Spinal cord (tissue), 10 donors: ENCODE data around the gene ST3GAL3. TPM values are rescaled to one million over a fixed set of nuclear protein-coding genes. Genes with fewer than 3 reads are reported as not detected.

Experiments used
- DNase-seq, 6 donors: peaks; one replicate each; pipeline versions ENCODE4 v3.0.0 to v3.0.0-alpha.2; 2013 to 2015; ENCODE audit warnings: low spot score in 6 of 6, low read depth in 4 of 6
- H3K27ac ChIP-seq: one replicate; pipeline ENCODE4 v1.5.1; 2013; ENCODE audit warnings: low read depth, low read length, control low read depth
- H3K27me3 ChIP-seq: one replicate; pipeline ENCODE4 v1.6.1; 2013; ENCODE audit warnings: low read length; ENCODE audit not compliant: control insufficient read depth, insufficient read depth
- H3K36me3 ChIP-seq: one replicate; pipeline ENCODE4 v1.6.1; 2013; ENCODE audit warnings: low read length; ENCODE audit not compliant: control insufficient read depth, insufficient read depth
- H3K4me1 ChIP-seq: one replicate; pipeline ENCODE4 v1.6.1; 2013; ENCODE audit warnings: low read length; ENCODE audit not compliant: control insufficient read depth, insufficient read depth
- H3K4me3 ChIP-seq: one replicate; pipeline ENCODE4 v1.5.1; 2013; ENCODE audit warnings: low read depth, low read length, control low read depth
- H3K9me3 ChIP-seq: one replicate; pipeline ENCODE4 v1.6.1; 2013; ENCODE audit warnings: low read length; ENCODE audit not compliant: control insufficient read depth, insufficient read depth
- WGBS: methylation state at CpG from one replicate; pipeline ENCODE4 v1.1.5; 2013; ENCODE audit warnings: missing lambda C conversion rate; ENCODE audit not compliant: insufficient coverage; 5-methylcytosine and 5-hydroxymethylcytosine counted together
- polyA plus RNA-seq, 2 donors: library from polyadenylated mRNA; unstranded; fragments of 120-200 nt; gene quantifications; one replicate each; pipeline ENCODE4 v1.2.1, GENCODE V29; 2013; ENCODE audit not compliant: insufficient read length in 2 of 2
- total RNA-seq, 2 donors: library from RNA; depleted of rRNA in 1 of 2; stranded (reverse); fragments of 120-200 nt in 1 of 2; fragments of >200 nt in 1 of 2; gene quantifications; one replicate each; pipeline versions ENCODE4 v1.2.3 to v1.2.4, GENCODE V29; 2013 to 2014
- donor health status: healthy.

The ST3GAL3 gene
- total and polyA plus RNA-seq, 4 donors, result 29.6 to 71.0 (median 52.9) TPM

DNA sequence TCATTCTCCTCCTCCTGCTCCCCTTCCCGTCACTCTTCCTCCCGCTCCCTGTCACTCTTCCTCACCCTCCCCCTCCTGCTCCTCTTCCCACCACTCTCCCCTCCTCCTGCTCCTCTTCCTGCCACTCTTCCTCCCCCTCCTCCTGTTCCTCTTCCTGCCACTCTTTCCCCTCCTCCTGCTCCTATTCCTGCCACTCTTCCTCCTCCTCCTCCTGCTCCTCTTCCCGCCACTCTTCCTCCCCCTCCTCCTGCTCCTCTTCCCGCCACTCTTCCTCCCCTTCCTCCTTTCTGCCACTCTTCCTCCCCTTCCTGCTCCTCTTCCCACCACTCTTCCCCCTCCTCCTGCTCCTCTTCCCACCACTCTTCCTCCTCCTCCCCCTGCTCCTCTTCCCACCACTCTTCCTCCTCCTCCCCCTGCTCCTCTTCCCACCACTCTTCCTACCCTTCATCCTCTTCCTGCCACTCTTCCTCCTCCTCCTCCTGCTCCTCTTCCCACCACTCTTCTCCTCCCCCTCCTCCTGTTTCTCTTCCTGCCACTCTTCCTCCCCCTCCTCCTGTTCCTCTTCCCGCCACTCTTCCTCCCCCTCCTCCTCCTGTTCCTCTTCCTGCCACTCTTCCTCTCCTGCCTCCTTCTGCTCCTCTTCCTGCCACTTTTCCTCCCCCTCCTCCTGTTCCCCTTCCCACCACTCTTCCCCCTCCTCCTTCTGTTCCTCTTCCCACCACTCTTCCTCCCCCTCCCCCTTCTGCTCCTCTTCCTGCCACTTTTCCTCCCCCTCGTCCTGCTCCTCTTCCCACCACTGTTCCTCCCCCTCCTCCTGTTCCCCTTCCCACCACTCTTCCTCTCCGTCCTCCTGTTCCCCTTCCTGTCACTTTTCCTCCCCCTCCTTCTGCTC is 197.6 kb downstream of the ST3GAL3 start:
- no peaks in the 10 kb centered on the region for H3K9me3 ChIP-seq
- H3K4me3 ChIP-seq, result no peak overlapping the region
- no peaks in the 10 kb centered on the region for H3K27me3 ChIP-seq
- no peaks in the 10 kb centered on the region for H3K4me1 ChIP-seq
- peaks cover 29% of the 10 kb centered on the region for H3K36me3 ChIP-seq
- H3K27ac ChIP-seq, result no peak overlapping the region
- 67% methylated on average over 6 of the region's 7 CpGs for WGBS
- DNase-seq, result no peak

DNA sequence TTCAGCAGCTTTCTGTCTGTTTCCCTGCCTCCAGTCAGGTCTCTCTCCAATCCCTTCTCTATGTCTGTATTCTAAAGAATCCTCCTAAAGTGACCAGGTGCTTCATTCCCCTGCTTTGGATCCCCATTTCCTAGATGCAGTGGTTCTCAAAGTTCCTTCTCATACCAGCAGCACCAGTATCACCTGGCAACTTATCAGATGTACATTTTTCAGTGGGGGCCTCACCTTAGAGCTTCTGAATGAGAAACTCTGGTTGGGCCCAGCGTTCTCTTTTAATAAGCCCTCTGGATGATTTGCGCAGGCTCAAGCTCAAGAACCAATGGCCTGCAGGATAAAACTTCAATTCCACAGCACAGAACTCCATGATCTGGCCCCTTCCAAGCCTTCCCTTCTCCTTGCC is 200.9 kb downstream of the ST3GAL3 start:
- H3K4me1 ChIP-seq, result no peaks in the 10 kb centered on the region
- H3K27me3 ChIP-seq, result no peaks in the 10 kb centered on the region
- H3K4me3 ChIP-seq, result no peak overlapping the region
- H3K36me3 ChIP-seq, result peaks cover 18% of the 10 kb centered on the region
- no peak for DNase-seq
- no peaks in the 10 kb centered on the region for H3K9me3 ChIP-seq
- no peak overlapping the region for H3K27ac ChIP-seq
- 100% methylated on average over 1 of the region's 2 CpGs for WGBS

DNA sequence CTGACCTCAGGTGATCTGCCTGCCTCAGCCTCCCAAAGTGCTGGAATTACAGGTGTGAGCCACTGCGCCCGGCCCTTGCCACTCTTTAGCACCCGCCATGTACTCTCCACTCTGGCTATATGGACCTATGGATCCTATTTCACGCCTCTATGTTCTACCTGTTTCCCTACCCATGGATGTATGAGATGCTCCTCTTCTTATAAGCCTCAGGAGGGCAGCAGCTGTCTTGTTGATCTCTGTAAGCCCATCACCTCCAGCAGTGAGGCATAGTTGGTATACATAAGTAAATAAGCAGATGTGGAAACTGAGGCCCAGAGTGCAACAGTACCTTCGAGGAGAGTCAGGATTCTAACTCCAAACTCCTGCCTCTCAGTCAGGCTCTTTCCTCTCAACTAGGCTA is 201.5 kb downstream of the ST3GAL3 start:
- Histone ChIP-seq H3K4me1 (peaks cover 4% of the 10 kb centered on the region), H3K36me3 (peaks cover 18% of the 10 kb centered on the region), H3K27me3 (no peaks in the 10 kb centered on the region), H3K27ac (no peak overlapping the region), H3K4me3 (no peak overlapping the region), H3K9me3 (no peaks in the 10 kb centered on the region)
- 93% methylated on average over 3 of the region's 5 CpGs for WGBS
- DNase-seq, result no peak

DNA sequence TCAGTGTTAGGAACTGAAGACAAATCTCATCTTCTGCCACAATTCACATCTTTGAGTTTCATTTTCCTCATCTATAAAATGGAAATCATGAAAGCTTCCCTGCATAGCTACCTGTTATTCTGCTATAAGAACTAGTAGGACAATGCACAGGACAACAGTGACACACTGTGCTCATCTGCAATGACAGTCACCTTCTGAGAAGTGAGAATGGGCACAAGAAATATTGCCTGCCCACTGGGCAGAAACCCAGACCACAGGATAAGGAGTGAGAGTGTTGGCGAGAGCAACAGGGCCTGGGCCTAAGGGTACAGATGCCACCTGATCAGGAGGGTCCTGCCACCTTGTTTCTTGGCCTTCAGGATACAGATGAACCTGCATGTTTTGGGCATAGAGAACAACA is 203.0 kb downstream of the ST3GAL3 start:
- Histone ChIP-seq H3K9me3 (no peaks in the 10 kb centered on the region), H3K36me3 (peaks cover 12% of the 10 kb centered on the region), H3K4me1 (peaks cover 4% of the 10 kb centered on the region), H3K4me3 (no peak overlapping the region), H3K27me3 (no peaks in the 10 kb centered on the region), H3K27ac (no peak overlapping the region)
- DNase-seq, result no peak
- WGBS, result 100% methylated on average over 1 of the region's 1 CpG

DNA sequence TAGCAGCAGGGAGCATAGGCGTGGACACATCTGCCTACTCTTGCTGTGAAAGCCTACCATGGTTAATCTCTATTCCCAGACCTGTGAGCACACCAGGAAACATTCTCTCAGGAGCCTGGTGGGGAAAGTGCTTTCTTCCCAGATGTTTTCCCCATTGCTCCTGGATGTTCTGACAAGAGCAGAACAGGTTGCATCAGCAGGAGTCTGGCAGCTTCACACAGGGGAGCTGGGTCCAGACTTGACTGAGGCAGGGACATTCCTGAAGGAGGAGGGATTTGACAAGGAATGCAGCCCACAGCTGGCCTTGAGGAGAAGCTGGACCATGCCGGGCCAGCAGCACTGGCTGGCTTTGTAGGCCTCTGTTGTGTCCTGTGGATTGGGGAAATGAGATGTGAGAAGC is 205.3 kb downstream of the ST3GAL3 start:
- Histone ChIP-seq H3K4me3 (no peak overlapping the region), H3K4me1 (peaks cover 4% of the 10 kb centered on the region), H3K9me3 (no peaks in the 10 kb centered on the region), H3K27ac (no peak overlapping the region), H3K27me3 (no peaks in the 10 kb centered on the region), H3K36me3 (peaks cover 9% of the 10 kb centered on the region)
- 29% methylated on average over 1 of the region's 2 CpGs for WGBS
- DNase-seq, result peak in 2 of 6 donors; percentile 5 to 9

DNA sequence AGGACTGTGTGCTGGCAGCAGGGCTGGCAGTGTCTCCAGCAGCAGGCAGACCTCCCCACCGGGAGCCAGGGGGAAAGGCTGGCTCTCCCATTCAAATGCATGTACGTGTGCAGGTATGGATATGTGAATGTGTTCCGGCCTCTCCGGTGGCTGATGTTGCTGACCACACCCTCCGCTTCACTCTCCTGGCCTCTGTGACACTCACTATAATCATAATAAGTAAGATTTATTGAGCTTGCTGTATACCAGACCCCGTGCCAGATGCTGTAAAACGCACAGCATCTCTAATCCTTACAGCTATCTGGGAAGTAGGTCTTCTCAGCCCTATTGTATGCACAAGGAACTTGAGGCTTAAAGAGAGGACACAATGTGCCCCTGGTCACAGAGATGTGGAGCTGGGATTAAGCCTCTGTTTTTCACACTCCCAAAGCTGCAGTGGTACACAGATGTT is 205.7 kb downstream of the ST3GAL3 start:
- Histone ChIP-seq H3K36me3 (peaks cover 9% of the 10 kb centered on the region), H3K4me1 (peaks cover 4% of the 10 kb centered on the region), H3K4me3 (no peak overlapping the region), H3K27me3 (no peaks in the 10 kb centered on the region), H3K9me3 (no peaks in the 10 kb centered on the region), H3K27ac (no peak overlapping the region)
- 83% methylated on average over 1 of the region's 7 CpGs for WGBS
- DNase-seq, result peak in 1 of 6 donors; percentile 18

DNA sequence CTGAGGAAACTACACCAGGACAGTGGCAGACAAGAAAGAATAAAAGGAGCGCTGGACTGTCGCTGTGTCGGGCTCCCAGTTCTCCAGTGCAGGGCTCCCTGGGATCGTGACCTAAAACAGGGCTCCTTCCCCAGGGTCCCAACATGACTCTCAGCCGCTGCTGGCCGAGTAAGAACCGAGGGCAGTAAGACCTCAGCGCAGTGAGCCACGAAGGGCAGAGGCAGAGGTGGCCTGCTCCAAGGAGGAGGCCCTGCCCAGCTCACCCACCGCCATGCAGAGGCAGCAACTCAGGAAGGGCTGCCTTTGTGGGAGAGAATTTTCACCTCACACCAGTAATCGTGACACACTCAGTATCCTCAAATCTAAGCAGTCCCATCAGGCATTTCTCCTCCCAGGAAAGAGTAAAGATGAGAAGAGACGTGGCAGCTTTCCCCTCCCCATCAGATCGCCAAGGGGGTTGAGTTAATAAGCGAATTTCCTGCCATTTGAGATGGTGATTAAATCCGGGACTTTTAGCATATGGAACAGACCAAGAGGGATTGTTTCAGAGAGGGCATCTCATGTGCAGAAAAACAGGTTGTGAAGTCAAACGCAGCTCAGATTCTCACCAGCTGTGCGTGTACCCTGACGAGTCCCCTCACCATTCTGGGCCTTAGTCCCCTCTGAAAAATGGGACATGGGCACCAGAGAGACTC is 206.5 kb downstream of the ST3GAL3 start:
- no peak overlapping the region for H3K27ac ChIP-seq

DNA sequence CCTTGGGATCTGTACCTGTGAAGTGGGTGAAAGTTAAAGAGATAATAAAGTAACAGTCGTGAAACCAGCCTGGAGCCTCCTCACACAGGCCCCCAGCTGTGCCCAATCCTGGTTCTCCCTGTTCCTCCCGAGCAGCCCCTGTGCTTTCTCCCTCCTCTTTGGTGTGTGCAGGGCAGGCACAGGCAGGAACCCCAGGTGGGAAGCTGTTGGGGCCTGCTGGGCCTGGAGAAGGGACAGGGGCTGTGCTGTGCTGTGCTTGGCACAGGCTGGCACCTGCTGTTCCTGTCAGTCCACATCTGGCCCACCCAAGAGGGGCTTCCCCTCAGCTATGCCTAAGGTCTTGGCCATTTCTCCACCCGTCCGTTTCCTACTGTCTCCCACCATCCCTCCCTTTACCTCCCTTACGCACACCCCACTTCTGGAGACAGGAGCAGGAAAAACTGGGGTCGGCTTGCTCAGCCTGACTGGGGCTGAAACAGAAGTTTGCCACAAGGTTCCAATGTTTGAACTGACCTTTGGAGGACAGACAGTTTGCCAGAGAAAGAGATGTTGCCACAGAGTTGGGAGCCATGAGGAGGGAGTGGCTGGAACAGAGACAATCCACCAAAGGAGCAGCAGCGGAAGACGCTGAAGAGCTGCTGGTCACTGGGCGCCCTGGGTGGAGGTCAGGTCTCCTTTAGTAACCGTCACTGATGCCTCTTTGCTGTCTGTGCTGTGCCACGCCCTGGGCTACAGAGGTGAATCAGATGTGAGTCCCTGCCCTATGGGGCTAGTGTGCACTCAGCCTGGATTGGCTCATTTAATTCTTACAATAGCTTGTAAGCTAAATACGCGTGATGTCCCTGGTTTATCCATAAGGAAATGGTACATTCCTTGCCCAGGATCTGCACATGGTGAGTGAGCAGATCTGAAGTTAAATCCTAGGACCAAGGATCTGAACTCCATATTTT is 207.5 kb downstream of the ST3GAL3 start:
- 82% methylated on average over 11 of the region's 13 CpGs for WGBS
- Histone ChIP-seq H3K36me3 (peaks cover 10% of the 10 kb centered on the region), H3K9me3 (no peaks in the 10 kb centered on the region), H3K27me3 (no peaks in the 10 kb centered on the region), H3K4me1 (peaks cover 4% of the 10 kb centered on the region), H3K4me3 (no peak overlapping the region), H3K27ac (no peak overlapping the region)
- DNase-seq, result no peak

More for the DNA sequence above, 206.5 kb downstream of the ST3GAL3 start:
- H3K27me3 ChIP-seq, result no peaks in the 10 kb centered on the region
- peaks cover 4% of the 10 kb centered on the region for H3K4me1 ChIP-seq
- 68% methylated on average over 13 of the region's 18 CpGs for WGBS
- H3K9me3 ChIP-seq, result no peaks in the 10 kb centered on the region
- H3K36me3 ChIP-seq, result peaks cover 9% of the 10 kb centered on the region
- H3K4me3 ChIP-seq, result no peak overlapping the region
- peak in 1 of 6 donors; percentile 11 for DNase-seq

DNA sequence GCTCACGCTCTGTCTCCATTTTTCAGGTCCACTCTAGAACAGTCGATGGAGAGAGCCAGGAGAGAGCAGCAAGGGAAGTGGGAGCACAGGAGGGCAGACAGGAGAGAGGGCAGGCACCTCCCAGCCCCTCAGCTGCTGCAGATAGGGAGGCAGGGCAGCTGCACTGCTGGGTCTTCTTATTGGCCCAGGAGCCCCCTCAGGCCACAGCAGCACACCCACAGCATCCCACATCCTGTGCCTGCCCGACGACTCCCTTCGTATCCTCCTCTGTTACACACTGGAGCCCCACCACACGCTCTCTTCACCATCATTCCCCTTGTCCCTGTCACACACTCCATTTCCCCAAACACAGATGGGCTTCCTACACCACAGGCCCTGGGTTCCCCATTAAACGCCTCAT is 212.6 kb downstream of the ST3GAL3 start:
- no peaks in the 10 kb centered on the region for H3K9me3 ChIP-seq
- no peak overlapping the region for H3K4me3 ChIP-seq
- no peaks in the 10 kb centered on the region for H3K27me3 ChIP-seq
- H3K4me1 ChIP-seq, result no peaks in the 10 kb centered on the region
- 92% methylated on average over 7 of the region's 7 CpGs for WGBS
- DNase-seq, result no peak
- H3K36me3 ChIP-seq, result peaks cover 30% of the 10 kb centered on the region
- H3K27ac ChIP-seq, result no peak overlapping the region
